NT2/D1 (cell line): Measurements from ENCODE around the gene PPARGC1A.

ENCODE experiments used
- DNase-seq: peaks from one replicate; pipeline ENCODE4 v3.0.0-alpha.2; 2011; ENCODE audit warnings: low read depth, low spot score
- H3K27me3 ChIP-seq: 2 replicates; pipeline ENCODE4 v1.6.0; 2011; ENCODE audit warnings: mild to moderate bottlenecking; ENCODE audit not compliant: insufficient read length, insufficient read depth
- H3K36me3 ChIP-seq: 2 replicates; pipeline ENCODE4 v1.6.1; 2011; ENCODE audit warnings: mild to moderate bottlenecking, low read length, mixed read lengths; ENCODE audit not compliant: insufficient read depth, insufficient read length
- H3K4me1 ChIP-seq: 2 replicates; pipeline ENCODE4 v1.5.1; 2011; ENCODE audit not compliant: insufficient read depth, insufficient read length
- H3K4me3 ChIP-seq: 2 replicates; pipeline ENCODE4 v1.5.1; 2011; ENCODE audit warnings: low read depth; ENCODE audit not compliant: insufficient read length
- H3K9ac ChIP-seq: 2 replicates; pipeline ENCODE4 v1.6.0; 2011; ENCODE audit warnings: low read depth; ENCODE audit not compliant: insufficient read length
- H3K9me3 ChIP-seq: 2 replicates; pipeline ENCODE4 v1.5.1; 2011; ENCODE audit warnings: mild to moderate bottlenecking, low read length; ENCODE audit not compliant: insufficient read depth
- SUZ12 ChIP-seq: IDR thresholded peaks from 2 replicates; pipeline ENCODE4 v1.6.1; 2011; ENCODE audit not compliant: insufficient read length, insufficient read depth; ENCODE audit errors: extremely low read depth
- YY1 ChIP-seq: IDR thresholded peaks from 2 replicates; pipeline ENCODE4 v1.6.1; 2011; ENCODE audit not compliant: insufficient read length, insufficient read depth
- ZNF274 ChIP-seq: IDR thresholded peaks from 2 replicates; pipeline ENCODE4 v1.6.1; 2011; ENCODE audit warnings: mild to moderate bottlenecking, low read depth, low read length

Gene PPARGC1A

DNA sequence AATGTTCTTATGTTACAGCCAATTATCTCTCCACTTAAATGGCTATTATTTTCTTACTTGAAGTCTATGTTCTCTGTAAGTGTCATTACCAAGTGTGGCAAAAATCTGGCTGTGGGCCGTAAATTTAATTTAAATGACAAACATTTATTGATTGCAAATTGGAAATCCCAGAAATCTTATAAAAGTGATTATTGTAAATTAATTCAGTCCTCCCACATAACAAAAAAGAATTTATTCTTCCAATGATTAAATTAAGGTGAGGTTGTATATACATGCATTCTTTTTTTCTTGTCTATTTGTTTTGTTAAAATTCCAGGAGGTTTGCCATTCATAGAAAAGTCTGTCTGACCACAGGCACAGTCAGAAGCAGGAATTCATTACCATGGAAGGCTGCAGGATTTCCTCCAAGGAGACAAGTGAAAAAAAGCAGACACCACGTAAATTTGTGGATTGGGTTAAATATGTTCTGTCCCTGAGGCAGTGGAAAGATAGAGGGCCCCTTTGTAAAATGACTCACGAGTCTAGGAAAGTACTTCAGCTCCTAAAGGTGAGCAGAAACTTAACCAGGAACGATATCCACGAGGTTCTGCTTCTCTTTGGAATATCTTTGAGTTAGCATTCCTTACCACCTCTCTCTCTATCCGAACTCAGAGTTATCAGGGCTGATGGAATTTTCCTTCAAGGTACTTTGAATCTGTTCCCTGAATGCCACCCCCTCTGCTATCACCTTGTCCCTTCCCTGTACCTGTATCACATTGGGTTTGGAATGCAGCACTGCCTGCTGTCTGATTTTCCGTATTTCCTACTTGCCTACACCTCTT, 10.7 kb downstream of the PPARGC1A start:
- H3K9ac ChIP-seq = no peak overlapping the region
- TF ChIP-seq ZNF274 (no peak), SUZ12 (no peak), YY1 (no peak)
- H3K4me1 ChIP-seq = peaks cover 5% of the 10 kb centered on the region
- H3K9me3 ChIP-seq = no peaks in the 10 kb centered on the region
- H3K4me3 ChIP-seq = no peak overlapping the region
- H3K27me3 ChIP-seq = no peaks in the 10 kb centered on the region
- no peaks in the 10 kb centered on the region for H3K36me3 ChIP-seq
- DNase-seq = no peak

DNA sequence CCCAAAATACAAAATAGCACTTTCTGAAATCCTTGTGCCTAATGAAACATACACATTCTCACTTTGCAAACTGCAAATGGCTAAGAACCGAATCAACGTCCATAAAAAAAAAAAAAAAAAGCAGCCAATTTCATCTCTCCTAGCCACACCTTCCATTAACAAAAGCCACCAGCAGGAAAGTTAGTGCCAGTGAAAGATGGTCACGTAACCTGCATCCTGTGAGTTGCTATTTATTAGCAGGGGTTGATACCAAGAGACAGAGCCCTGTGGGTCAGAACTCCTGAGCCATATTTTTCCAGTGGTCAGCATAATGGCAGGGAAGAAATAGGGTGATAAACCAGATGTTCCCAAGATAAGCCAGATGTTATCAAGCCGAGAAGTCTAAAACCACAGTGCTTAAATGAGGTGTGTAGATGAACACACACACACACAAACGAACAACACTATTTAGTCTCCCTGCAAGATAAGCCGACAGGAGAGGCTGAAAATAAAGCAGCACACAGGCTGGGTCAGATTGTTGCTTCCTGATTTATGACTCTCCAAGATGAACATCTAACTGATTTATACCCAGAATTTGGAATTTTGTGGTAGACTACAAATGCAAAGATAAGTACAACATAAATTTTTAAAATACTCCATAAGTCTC, 11.5 kb downstream of the PPARGC1A start:
- no peaks in the 10 kb centered on the region for H3K27me3 ChIP-seq

DNA sequence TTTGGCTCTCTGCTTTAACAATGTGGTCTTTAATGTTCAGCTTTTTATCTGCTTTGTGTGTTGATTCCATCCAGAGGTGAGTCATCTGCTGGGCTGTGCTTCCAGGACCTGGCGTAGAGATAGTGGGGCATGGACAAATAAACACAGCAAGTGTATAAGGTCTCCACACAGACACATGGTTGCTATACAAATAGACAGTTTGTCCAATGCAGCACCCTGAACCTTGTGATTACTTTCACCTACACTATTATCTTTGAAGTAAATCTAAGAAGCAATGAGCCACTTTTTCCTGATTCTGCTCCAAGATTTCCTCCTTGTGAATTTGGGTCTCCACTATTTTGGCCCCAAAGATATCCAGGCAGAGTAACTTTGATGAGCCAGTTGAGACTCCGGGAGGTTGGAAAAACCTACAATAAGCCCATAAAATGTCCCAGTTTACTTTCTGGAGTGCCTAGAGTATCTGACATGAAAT, 12.1 kb downstream of the PPARGC1A start:
- Histone ChIP-seq H3K36me3 (no peaks in the 10 kb centered on the region), H3K9ac (no peak overlapping the region), H3K4me3 (no peak overlapping the region), H3K4me1 (peaks cover 5% of the 10 kb centered on the region), H3K9me3 (no peaks in the 10 kb centered on the region), H3K27me3 (no peaks in the 10 kb centered on the region)
- TF ChIP-seq YY1 = no peak
- no peak for TF ChIP-seq ZNF274
- TF ChIP-seq SUZ12 = no peak
- DNase-seq = no peak

More for the DNA sequence above, 11.5 kb downstream of the PPARGC1A start:
- TF ChIP-seq SUZ12 (no peak), YY1 (no peak)
- Histone ChIP-seq H3K4me3 (no peak overlapping the region), H3K36me3 (no peaks in the 10 kb centered on the region), H3K9me3 (no peaks in the 10 kb centered on the region), H3K4me1 (peaks cover 5% of the 10 kb centered on the region), H3K9ac (no peak overlapping the region)
- DNase-seq = no peak

DNA sequence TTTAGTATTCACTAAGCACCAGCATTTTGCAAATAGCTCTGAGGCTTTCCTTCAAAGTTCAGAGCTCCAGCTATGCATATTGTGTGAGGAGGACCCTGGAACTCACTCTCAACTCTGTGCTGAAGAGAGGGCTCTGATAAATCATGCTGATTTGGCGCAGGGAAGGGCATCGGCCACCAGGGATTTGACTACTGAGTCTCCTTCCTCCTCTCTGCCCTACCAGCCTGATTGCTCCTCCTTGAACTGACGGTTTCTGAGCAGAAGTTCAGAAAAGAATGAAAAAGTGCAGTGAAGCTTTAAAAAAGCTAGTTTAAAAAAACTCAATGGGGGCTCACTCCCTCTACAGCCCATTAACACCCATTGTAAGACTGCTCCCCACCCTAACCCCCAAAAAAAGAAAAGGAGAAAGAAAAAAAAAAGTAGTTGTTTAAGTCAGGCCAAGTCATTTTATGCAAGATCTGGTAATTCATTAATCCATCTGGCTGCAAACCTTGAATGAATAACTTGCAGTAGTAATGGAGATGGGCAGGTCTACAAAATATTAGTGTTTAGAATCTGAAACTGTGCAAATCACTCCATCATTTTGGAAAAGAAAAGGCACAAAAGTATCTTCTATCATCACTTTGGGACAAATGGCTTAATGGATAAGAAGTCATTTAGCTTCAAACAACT, 13.3 kb downstream of the PPARGC1A start:
- Histone ChIP-seq H3K4me1 (peaks cover 5% of the 10 kb centered on the region), H3K27me3 (no peaks in the 10 kb centered on the region), H3K9me3 (no peaks in the 10 kb centered on the region), H3K36me3 (no peaks in the 10 kb centered on the region), H3K9ac (no peak overlapping the region), H3K4me3 (no peak overlapping the region)
- DNase-seq = no peak
- TF ChIP-seq SUZ12 (no peak), ZNF274 (no peak), YY1 (no peak)

DNA sequence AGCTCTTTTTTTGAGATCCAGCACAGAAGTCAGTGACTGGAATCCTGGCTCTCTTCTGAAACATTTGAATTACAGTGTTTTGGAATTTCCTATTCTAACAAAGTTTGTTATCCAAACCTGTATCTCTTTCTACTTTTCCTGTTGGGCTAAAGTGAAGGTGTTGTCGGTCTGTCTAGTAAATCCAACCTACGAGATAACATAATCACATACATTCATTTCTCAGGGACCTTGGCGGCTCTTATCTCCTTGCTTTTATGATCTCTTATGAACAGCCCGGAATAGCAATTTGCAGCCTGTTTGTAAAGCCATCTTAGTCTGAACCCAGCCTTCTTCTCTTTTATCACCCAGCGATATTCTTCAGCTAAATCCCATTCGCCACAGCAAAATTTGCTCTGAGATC, 14.5 kb downstream of the PPARGC1A start:
- Histone ChIP-seq H3K4me3 (no peak overlapping the region), H3K36me3 (no peaks in the 10 kb centered on the region), H3K9ac (no peak overlapping the region), H3K4me1 (peaks cover 5% of the 10 kb centered on the region), H3K9me3 (no peaks in the 10 kb centered on the region), H3K27me3 (no peaks in the 10 kb centered on the region)
- no peak for DNase-seq
- no peak for TF ChIP-seq SUZ12
- TF ChIP-seq YY1 = no peak
- no peak for TF ChIP-seq ZNF274

DNA sequence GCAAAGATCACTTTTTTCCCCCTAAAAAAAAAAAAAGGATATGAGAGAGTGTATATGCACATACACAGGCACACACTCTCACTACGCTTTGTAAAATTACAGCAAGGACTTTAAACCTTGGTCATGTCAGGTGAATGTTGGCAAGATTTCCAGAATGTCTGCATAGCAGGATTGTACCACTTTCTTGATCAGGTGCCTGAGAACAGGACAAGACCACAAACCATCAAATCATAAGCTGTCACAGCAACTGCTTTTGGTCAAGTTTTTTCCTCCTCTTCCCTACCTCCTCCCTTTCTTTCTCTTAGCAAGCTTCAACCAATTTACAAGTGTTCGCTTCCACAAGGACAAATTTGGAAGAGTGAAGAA, 15.3 kb downstream of the PPARGC1A start:
- H3K36me3 ChIP-seq = no peaks in the 10 kb centered on the region
- no peaks in the 10 kb centered on the region for H3K9me3 ChIP-seq
- TF ChIP-seq YY1 (no peak), ZNF274 (no peak), SUZ12 (no peak)
- H3K4me1 ChIP-seq = peaks cover 4% of the 10 kb centered on the region
- no peak for DNase-seq
- no peak overlapping the region for H3K4me3 ChIP-seq
- H3K27me3 ChIP-seq = no peaks in the 10 kb centered on the region
- H3K9ac ChIP-seq = no peak overlapping the region
